Spleen (tissue), 7 donors: ENCODE measurements around the gene CAMTA1.

Source experiments
- CTCF ChIP-seq, 11 experiments: fragments of 200-600 bp in 7 of 11; fragments of 450-650 bp in 4 of 11; sonication (generic) in 4 of 11; IDR thresholded peaks in 8 of 11; conservative IDR thresholded peaks in 3 of 11; 1 replicate in 7 of 11; 2 replicates in 4 of 11; pipeline versions ENCODE4 v1.4.0 to v1.8.0; 2016 to 2021; ENCODE audit warnings: antibody characterized with exemption in 11 of 11, inconsistent platforms in 4 of 11, mild to moderate bottlenecking in 1 of 11
- POLR2A ChIP-seq, 3 donors: fragments of 450-650 bp; IDR thresholded peaks; one replicate each; pipeline ENCODE4 v1.5.1; 2017; ENCODE audit warnings: antibody characterized with exemption in 3 of 3, mild to moderate bottlenecking in 1 of 3
- POLR2AphosphoS5 ChIP-seq, 3 donors: sonication (generic); formaldehyde crosslinking; IDR thresholded peaks; one replicate each; pipeline ENCODE4 v1.5.1; 2017; ENCODE audit warnings: antibody characterized with exemption in 3 of 3
- donor health status: DM: no; HTN: no; CAD: no; lungs with moderate emphysema.
- donor health status: DM: no; HTN: no; CAD: no.
- donor health status: DM: no; HTN: no; CAD: no.

- TF ChIP-seq CTCF (IDR thresholded peaks at IDR 0.05 in 8 of 11, conservative IDR thresholded peaks at IDR 0.05 in 3 of 11) (no peak), POLR2A (IDR thresholded peaks at IDR 0.05) (no peak), POLR2AphosphoS5 (IDR thresholded peaks at IDR 0.05) (no peak)
Measured at GRCh38 chr1:7039590-7040220, 254.5 kb downstream of the CAMTA1 start.
